IPS-18a (cell line): ENCODE data around the gene ABLIM2.

Experiments
- H3K27ac ChIP-seq: one replicate; pipeline ENCODE4 v1.5.1; 2013; ENCODE audit warnings: low read length
- H3K27me3 ChIP-seq: one replicate; pipeline ENCODE4 v1.6.1; 2013; ENCODE audit warnings: mild to moderate bottlenecking, low read length; ENCODE audit not compliant: control insufficient read depth, insufficient read depth
- H3K36me3 ChIP-seq: one replicate; pipeline ENCODE4 v1.6.1; 2013; ENCODE audit warnings: low read depth, low read length; ENCODE audit not compliant: control insufficient read depth
- H3K4me1 ChIP-seq: one replicate; pipeline ENCODE4 v1.6.1; 2013; ENCODE audit warnings: low read depth, low read length; ENCODE audit not compliant: control insufficient read depth
- H3K4me3 ChIP-seq: one replicate; pipeline ENCODE4 v1.5.1; 2013; ENCODE audit warnings: low read length
- H3K9ac ChIP-seq: one replicate; pipeline ENCODE4 v1.6.1; 2013; ENCODE audit warnings: mild to moderate bottlenecking, low read length, moderate library complexity
- H3K9me3 ChIP-seq: one replicate; pipeline ENCODE4 v1.6.1; 2013; ENCODE audit warnings: low read depth, low read length; ENCODE audit not compliant: control insufficient read depth

Gene ABLIM2

GRCh38 chr4:8009097-8009496 is 149.5 kb downstream of the ABLIM2 start:
- Histone ChIP-seq H3K4me3 (no peak overlapping the region), H3K4me1 (no peaks in the 10 kb centered on the region), H3K9ac (no peak overlapping the region), H3K9me3 (no peaks in the 10 kb centered on the region), H3K27ac (no peak overlapping the region), H3K36me3 (no peaks in the 10 kb centered on the region), H3K27me3 (no peaks in the 10 kb centered on the region)

- Histone ChIP-seq H3K9ac (no peak overlapping the region), H3K4me1 (no peaks in the 10 kb centered on the region), H3K9me3 (no peaks in the 10 kb centered on the region), H3K27ac (no peak overlapping the region), H3K36me3 (no peaks in the 10 kb centered on the region), H3K4me3 (no peak overlapping the region), H3K27me3 (no peaks in the 10 kb centered on the region)
Observed at GRCh38 chr4:8008391-8008790, 150.2 kb downstream of the ABLIM2 start.

- H3K4me3 ChIP-seq: no peak overlapping the region
- no peaks in the 10 kb centered on the region for H3K27me3 ChIP-seq
- no peak overlapping the region for H3K9ac ChIP-seq
- H3K36me3 ChIP-seq: no peaks in the 10 kb centered on the region
- no peaks in the 10 kb centered on the region for H3K9me3 ChIP-seq
- no peak overlapping the region for H3K27ac ChIP-seq
- H3K4me1 ChIP-seq: no peaks in the 10 kb centered on the region
Observed at GRCh38 chr4:8007581-8007980, 151.0 kb downstream of the ABLIM2 start.

GRCh38 chr4:8006471-8006870 is 152.1 kb downstream of the ABLIM2 start:
- Histone ChIP-seq H3K36me3 (no peaks in the 10 kb centered on the region), H3K27ac (no peak overlapping the region), H3K4me1 (no peaks in the 10 kb centered on the region), H3K27me3 (no peaks in the 10 kb centered on the region), H3K9me3 (no peaks in the 10 kb centered on the region), H3K4me3 (no peak overlapping the region), H3K9ac (no peak overlapping the region)

DNA sequence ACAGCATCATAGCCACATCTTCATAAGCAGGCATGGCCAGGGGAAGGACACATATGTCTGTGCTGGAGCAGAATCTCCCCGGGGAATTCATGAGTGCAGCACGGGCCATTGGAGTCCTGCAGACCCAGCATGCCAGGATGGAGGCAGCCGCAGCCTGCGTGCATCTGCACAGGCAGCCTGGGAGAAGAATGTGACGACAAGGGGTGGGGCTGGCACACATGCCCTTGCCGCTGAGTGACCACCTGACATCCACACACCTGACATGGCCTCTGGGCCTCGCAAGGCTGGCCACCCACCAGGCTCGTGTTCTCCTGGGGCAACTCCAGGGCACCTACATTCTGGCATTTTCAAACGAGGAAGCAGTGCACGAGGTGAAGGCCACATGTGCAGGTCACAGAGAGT is 152.8 kb downstream of the ABLIM2 start:
- Histone ChIP-seq H3K4me1 (no peaks in the 10 kb centered on the region), H3K27me3 (no peaks in the 10 kb centered on the region), H3K9ac (no peak overlapping the region), H3K36me3 (no peaks in the 10 kb centered on the region), H3K27ac (no peak overlapping the region), H3K9me3 (no peaks in the 10 kb centered on the region), H3K4me3 (no peak overlapping the region)

DNA sequence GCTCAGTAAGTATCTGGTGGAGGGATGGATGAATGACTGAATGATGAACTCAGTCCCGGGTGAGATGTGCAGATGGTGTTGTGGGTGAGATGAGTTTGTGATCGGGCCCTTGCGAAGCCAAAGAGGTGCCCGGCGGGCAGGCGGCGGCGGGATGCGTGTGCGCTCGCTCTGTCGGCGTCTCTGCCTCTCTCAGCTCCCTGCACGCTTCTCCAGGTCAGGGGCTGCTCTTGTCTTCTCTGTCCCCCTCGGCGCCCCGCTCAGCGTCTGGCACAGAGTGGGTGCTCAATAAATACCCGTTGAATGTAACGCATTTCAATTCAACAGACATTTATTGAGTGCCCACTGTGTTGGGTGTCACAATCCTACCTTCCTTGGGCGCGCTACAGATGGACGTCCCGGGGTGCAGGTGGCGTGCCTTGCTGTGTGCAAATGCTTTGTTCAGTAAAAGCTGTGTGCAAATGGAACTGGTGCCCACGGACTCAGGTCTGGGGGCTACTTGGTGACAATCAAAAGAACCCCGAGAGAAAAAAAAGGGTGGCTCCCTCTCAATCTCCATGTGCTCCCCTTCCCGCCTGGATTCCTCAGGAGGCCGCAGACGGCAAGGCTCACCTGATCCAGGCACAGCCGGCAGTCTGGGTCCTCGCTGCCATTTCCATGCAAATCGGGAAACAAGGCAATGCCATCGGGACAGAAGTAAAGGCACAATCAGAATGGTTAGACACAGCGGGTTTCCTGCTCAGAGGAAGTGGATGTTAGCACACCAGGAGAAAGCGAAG is 153.4 kb downstream of the ABLIM2 start:
- Histone ChIP-seq H3K4me3 (no peak overlapping the region), H3K27ac (no peak overlapping the region), H3K27me3 (no peaks in the 10 kb centered on the region), H3K36me3 (no peaks in the 10 kb centered on the region), H3K9me3 (no peaks in the 10 kb centered on the region), H3K4me1 (no peaks in the 10 kb centered on the region), H3K9ac (no peak overlapping the region)

DNA sequence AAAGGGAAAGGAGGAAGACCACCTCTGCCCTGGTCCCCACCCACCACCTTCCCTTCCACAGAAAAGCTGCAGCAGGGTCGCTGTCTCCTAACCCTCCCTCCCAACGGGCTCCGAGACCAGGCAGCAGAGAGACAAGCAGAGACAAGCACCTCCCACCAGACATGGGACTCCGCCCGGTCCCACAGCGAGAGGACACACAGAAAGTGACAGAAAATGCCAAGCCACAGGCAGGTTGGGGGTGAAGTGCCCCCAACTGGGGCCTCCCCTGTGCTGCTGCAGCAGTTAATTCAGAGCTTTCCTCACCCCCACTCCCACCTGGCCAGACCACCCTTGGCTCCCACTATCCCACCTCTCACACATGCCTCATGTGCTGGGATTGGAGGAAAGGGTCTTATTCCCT is 154.5 kb downstream of the ABLIM2 start:
- no peaks in the 10 kb centered on the region for H3K9me3 ChIP-seq
- no peaks in the 10 kb centered on the region for H3K27me3 ChIP-seq
- H3K27ac ChIP-seq: no peak overlapping the region
- H3K9ac ChIP-seq: no peak overlapping the region
- no peaks in the 10 kb centered on the region for H3K36me3 ChIP-seq
- no peaks in the 10 kb centered on the region for H3K4me1 ChIP-seq
- no peak overlapping the region for H3K4me3 ChIP-seq

- no peaks in the 10 kb centered on the region for H3K4me1 ChIP-seq
- no peaks in the 10 kb centered on the region for H3K27me3 ChIP-seq
- no peaks in the 10 kb centered on the region for H3K9me3 ChIP-seq
- H3K27ac ChIP-seq: no peak overlapping the region
- no peaks in the 10 kb centered on the region for H3K36me3 ChIP-seq
- H3K4me3 ChIP-seq: no peak overlapping the region
- H3K9ac ChIP-seq: no peak overlapping the region
Observed at GRCh38 chr4:8002525-8003309, 155.9 kb downstream of the ABLIM2 start.

- Histone ChIP-seq H3K27ac (no peak overlapping the region), H3K9ac (no peak overlapping the region), H3K4me1 (no peaks in the 10 kb centered on the region), H3K36me3 (no peaks in the 10 kb centered on the region), H3K9me3 (no peaks in the 10 kb centered on the region), H3K4me3 (no peak overlapping the region), H3K27me3 (no peaks in the 10 kb centered on the region)
Observed at GRCh38 chr4:8001564-8002355, 156.9 kb downstream of the ABLIM2 start.

- no peak overlapping the region for H3K9ac ChIP-seq
- H3K27ac ChIP-seq: no peak overlapping the region
- H3K9me3 ChIP-seq: no peaks in the 10 kb centered on the region
- H3K4me1 ChIP-seq: no peaks in the 10 kb centered on the region
- H3K36me3 ChIP-seq: no peaks in the 10 kb centered on the region
- H3K4me3 ChIP-seq: no peak overlapping the region
- no peaks in the 10 kb centered on the region for H3K27me3 ChIP-seq
Observed at GRCh38 chr4:8000721-8001491, 157.7 kb downstream of the ABLIM2 start.

DNA sequence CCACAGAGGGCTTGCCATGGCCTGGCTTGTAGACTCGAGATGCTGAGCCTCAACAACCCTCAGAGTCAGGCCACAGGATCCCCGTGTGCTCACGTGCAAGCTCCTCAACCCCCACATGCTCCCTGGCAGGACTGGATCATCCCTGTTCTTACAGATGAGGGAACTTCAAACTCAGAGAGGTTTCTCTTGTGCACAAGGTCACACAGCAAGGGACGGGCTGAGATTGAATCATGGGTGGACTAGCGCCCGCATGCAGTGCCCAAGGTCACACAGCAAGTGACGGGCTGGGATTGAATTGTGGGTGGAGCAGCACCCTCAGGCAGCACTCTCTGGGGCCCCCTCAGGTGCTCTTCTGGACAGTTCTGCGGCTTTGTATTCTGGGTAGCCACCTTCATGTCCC is 158.4 kb downstream of the ABLIM2 start:
- no peak overlapping the region for H3K4me3 ChIP-seq
- H3K4me1 ChIP-seq: no peaks in the 10 kb centered on the region
- no peak overlapping the region for H3K27ac ChIP-seq
- no peaks in the 10 kb centered on the region for H3K27me3 ChIP-seq
- H3K9ac ChIP-seq: no peak overlapping the region
- H3K9me3 ChIP-seq: no peaks in the 10 kb centered on the region
- no peaks in the 10 kb centered on the region for H3K36me3 ChIP-seq
